Activated CD8-positive, alpha-beta T cell treated with anti-CD3 and anti-CD28 coated beads for 36 hours (primary cell): ENCODE data around the gene SAMD4A. TPM values are rescaled to one million over a fixed set of nuclear protein-coding genes. Genes with fewer than 3 reads are reported as not detected.

Source experiments
- ATAC-seq: fragments of 200-7000 bp; cut with Tn5 transposase; one replicate; pipeline ENCODE4 v1.10.0; 2021; ENCODE audit warnings: mild to moderate bottlenecking, moderate library complexity
- CTCF ChIA-PET: fragments of 350-600 bp; sonication (Branson Sonifier 250); formaldehyde crosslinking; loops from one replicate; lab custom pipeline; 2021; ENCODE audit warnings: antibody characterized with exemption; lab: Charles Lee
- POLR2A ChIA-PET: fragments of 350-600 bp; sonication (Branson Sonifier 250); formaldehyde crosslinking; loops from one replicate; lab custom pipeline; 2021; ENCODE audit warnings: antibody characterized with exemption; lab: Charles Lee
- DNase-seq: peaks from one replicate; pipeline ENCODE4 v3.0.0-alpha.2; 2020
- H3K27ac Mint-ChIP-seq: one replicate; pipeline ENCODE4 v1.8.0; 2021; ENCODE audit warnings: mild to moderate bottlenecking, mixed read lengths
- H3K27me3 Mint-ChIP-seq: one replicate; pipeline ENCODE4 v1.8.0; 2021; ENCODE audit warnings: mixed read lengths
- H3K36me3 Mint-ChIP-seq: one replicate; pipeline ENCODE4 v1.8.0; 2021; ENCODE audit warnings: low read depth, mixed read lengths
- H3K4me1 Mint-ChIP-seq: one replicate; pipeline ENCODE4 v1.8.0; 2021; ENCODE audit warnings: low read depth, mixed read lengths
- H3K4me3 Mint-ChIP-seq: one replicate; pipeline ENCODE4 v1.8.0; 2021; ENCODE audit warnings: mild to moderate bottlenecking, moderate library complexity, mixed read lengths
- H3K9me3 Mint-ChIP-seq: one replicate; pipeline ENCODE4 v1.8.0; 2021; ENCODE audit warnings: mixed read lengths
- intact Hi-C: fragments of 100-400 bp; cut with micrococcal nuclease; formaldehyde crosslinking; loops from one replicate; pipeline ENCODE4 v1.10.0; 2022
- total RNA-seq, 2 experiments: library from RNA; stranded (reverse); gene quantifications; one replicate each; pipeline ENCODE4 v1.2.3, GENCODE V29; 2021
- TF ChIP-seq, protein P1 (sequence below): fragments of 200-600 bp; IDR thresholded peaks from one replicate; pipeline ENCODE4 v1.8.0; 2022; ENCODE audit warnings: antibody characterized with exemption, mild to moderate bottlenecking

The SAMD4A gene
- total RNA-seq, 2 experiments from 2014 or later: 4.5 to 4.9 TPM

DNA sequence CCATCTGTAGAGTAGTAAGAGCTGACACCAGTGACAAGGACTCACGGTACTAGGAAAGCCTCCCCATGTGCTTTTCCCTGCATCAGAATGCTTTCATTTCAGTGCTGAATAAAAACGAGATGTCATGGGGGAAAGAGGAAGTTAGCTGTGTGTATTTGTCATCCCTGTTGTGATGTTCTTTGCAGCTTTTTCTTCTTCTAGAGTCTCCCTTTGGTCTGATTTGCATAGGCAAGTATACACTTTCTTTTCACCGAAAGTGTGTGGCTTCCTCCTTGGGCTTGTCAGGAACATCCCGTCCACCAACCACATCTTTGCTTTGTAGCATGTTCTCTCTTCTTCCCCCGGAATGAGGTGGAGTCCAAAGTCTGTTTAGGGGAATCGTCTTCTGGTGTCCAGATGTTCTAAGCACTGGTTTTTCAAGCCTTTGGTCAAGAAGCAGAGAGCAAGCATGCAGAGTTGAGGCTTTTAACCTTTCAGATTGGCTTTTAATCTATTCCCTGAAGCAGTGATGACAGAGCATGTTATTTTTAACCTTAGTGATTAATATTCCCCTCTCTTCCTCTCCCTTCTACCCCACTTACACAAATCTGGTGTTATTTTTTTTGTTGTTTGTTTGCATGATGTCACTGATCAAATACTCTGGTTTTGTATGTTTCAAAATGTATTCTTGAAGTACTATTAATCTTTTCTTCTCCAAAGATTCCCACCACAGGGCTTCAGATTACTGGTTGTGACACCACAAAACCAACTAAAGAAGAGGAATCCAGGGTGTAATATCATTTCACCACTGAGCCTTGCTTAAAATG, 163.4 kb downstream of the SAMD4A start:
- ChIA-PET POLR2A (interaction anchor here (0.7 to 1.8 kb wide), 3 partner anchors 16 to 42 kb away, joined by 3 to 4 read pairs (median 3); no protein-coding TSS in a partner anchor), CTCF (interaction anchor here (0.9 to 5.5 kb wide), 11 partner anchors 8 to 166 kb away, joined by 3 to 40 read pairs (median 4); partner anchors contain the start of gene SAMD4A)
- H3K27me3 Mint-ChIP-seq: peaks cover 16% of the 10 kb centered on the region
- intact Hi-C loops: loop anchor here (1.0 kb wide), 1 partner anchor 43 kb away; no protein-coding TSS in a partner anchor
- no peaks in the 10 kb centered on the region for H3K36me3 Mint-ChIP-seq
- DNase-seq (peak; percentile 63), ATAC-seq (peak; percentile 86)
- peak overlapping the region; percentile 60 for H3K4me3 Mint-ChIP-seq
- TF ChIP-seq, protein P1, sequence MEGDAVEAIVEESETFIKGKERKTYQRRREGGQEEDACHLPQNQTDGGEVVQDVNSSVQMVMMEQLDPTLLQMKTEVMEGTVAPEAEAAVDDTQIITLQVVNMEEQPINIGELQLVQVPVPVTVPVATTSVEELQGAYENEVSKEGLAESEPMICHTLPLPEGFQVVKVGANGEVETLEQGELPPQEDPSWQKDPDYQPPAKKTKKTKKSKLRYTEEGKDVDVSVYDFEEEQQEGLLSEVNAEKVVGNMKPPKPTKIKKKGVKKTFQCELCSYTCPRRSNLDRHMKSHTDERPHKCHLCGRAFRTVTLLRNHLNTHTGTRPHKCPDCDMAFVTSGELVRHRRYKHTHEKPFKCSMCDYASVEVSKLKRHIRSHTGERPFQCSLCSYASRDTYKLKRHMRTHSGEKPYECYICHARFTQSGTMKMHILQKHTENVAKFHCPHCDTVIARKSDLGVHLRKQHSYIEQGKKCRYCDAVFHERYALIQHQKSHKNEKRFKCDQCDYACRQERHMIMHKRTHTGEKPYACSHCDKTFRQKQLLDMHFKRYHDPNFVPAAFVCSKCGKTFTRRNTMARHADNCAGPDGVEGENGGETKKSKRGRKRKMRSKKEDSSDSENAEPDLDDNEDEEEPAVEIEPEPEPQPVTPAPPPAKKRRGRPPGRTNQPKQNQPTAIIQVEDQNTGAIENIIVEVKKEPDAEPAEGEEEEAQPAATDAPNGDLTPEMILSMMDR: no peak
- no peaks in the 10 kb centered on the region for H3K9me3 Mint-ChIP-seq
- peaks cover 45% of the 10 kb centered on the region for H3K4me1 Mint-ChIP-seq
- H3K27ac Mint-ChIP-seq: peak overlapping the region; percentile 90

DNA sequence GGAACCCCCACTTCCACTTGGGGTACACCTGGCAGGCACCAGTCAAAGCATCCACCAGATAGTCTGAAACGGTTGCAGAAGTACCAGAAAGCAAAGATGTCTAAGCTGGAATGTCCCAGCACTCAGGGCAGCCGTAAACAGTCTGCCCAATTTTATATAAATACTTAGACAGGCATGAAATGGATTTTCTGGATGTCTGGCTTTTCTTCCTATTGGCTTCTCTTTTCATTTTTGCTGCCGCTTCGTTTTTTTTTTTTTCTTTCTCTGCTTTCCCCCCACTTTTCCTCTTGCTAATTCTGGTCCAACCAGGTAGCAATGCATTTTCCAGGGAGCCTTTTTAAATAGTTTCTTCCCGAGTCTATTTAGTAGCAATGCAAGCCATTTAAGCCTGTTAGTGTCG, 168.0 kb downstream of the SAMD4A start:
- intact Hi-C loops: no loop called here

DNA sequence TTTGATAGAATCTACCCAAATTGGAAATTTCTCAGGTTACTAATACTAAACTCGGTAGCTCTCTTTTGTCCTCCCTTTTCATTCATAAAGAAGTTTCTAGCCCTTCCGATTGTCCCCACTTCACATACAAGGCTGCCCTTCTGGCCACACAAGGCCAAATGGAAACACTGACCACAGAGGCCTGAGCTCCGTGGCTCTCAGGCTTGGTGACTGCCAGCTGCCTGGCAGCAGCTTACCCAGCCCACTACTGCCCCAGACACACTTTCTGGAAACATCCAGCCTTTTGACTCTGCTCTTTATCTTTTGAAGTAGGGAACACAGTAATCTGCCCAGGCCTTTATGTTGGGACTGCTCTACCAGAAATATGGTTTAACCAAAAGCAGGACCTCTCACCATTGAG, 168.5 kb downstream of the SAMD4A start:
- H3K36me3 Mint-ChIP-seq: no peaks in the 10 kb centered on the region
- TF ChIP-seq, protein P1: no peak
- intact Hi-C loops: no loop called here
- H3K27me3 Mint-ChIP-seq: peaks cover 3% of the 10 kb centered on the region
- ChIA-PET CTCF (interaction anchor here (2.8 kb wide), 1 partner anchor 38 kb away, joined by 27 read pairs; no protein-coding TSS in a partner anchor), POLR2A (no interaction called here)
- H3K27ac Mint-ChIP-seq: no peak overlapping the region
- ATAC-seq (no peak), DNase-seq (no peak)
- H3K9me3 Mint-ChIP-seq: no peaks in the 10 kb centered on the region
- H3K4me1 Mint-ChIP-seq: peaks cover 58% of the 10 kb centered on the region
- no peak overlapping the region for H3K4me3 Mint-ChIP-seq

More for the DNA sequence above, 168.0 kb downstream of the SAMD4A start:
- Mint-ChIP-seq H3K4me3 (no peak overlapping the region), H3K27ac (no peak overlapping the region), H3K9me3 (no peaks in the 10 kb centered on the region), H3K27me3 (peaks cover 3% of the 10 kb centered on the region), H3K4me1 (peaks cover 62% of the 10 kb centered on the region), H3K36me3 (no peaks in the 10 kb centered on the region)
- TF ChIP-seq, protein P1: no peak
- ChIA-PET POLR2A (no interaction called here), CTCF (interaction anchor here (0.8 to 2.8 kb wide), 3 partner anchors 13 to 169 kb away, joined by 3 to 27 read pairs (median 3); no protein-coding TSS in a partner anchor)
- ATAC-seq (no peak), DNase-seq (no peak)

- peak overlapping the region; percentile 23 for H3K4me3 Mint-ChIP-seq
- intact Hi-C loops: no loop called here
- H3K36me3 Mint-ChIP-seq: no peaks in the 10 kb centered on the region
- H3K9me3 Mint-ChIP-seq: no peaks in the 10 kb centered on the region
- peaks cover 61% of the 10 kb centered on the region for H3K4me1 Mint-ChIP-seq
- TF ChIP-seq, protein P1: no peak
- H3K27ac Mint-ChIP-seq: peak overlapping the region; percentile 86
- CTCF ChIA-PET: interaction anchor here (1.0 to 2.7 kb wide), 2 partner anchors 36 to 173 kb away, joined by 3 to 11 read pairs; no protein-coding TSS in a partner anchor
- ATAC-seq: peak; percentile 81
- H3K27me3 Mint-ChIP-seq: peaks cover 7% of the 10 kb centered on the region
- POLR2A ChIA-PET: interaction anchor here (0.6 to 1.7 kb wide), 3 partner anchors 13 to 328 kb away, joined by 3 to 5 read pairs (median 4); no protein-coding TSS in a partner anchor
- peak; percentile 60 for DNase-seq
Observed at GRCh38 chr14:54737132-54737711, 170.3 kb downstream of the SAMD4A start.
